ENCODE measurements around the gene ALKBH7.
A peak's percentile ranks its signal among the peaks of the same experiment; 100 is the strongest.

- no peak for TF ChIP-seq CTCF (IDR thresholded peaks at IDR 0.05)
- no peak for TF ChIP-seq POLR2A (IDR thresholded peaks at IDR 0.05; ENCODE audit: low read depth)
- TF ChIP-seq POLR2AphosphoS5 (IDR thresholded peaks at IDR 0.05): peak; percentile 51 to 70
Measured at GRCh38 chr19:6378041-6378440, 5.4 kb downstream of the ALKBH7 start.
